DOHH2 (cell line): ENCODE results near the gene HMGN3.
"Not testable (repeated sequence)": the region's sequence is repeated elsewhere in the genome, so short reads cannot be mapped to it uniquely, and the experiment has no call there.

Experiments used
- H3F3A ChIP-seq: fragments of 200-600 bp; sonication (generic), shearing (Covaris generic); 2 replicates; pipeline ENCODE4 v1.6.0; 2016; ENCODE audit warnings: antibody characterized with exemption, mild to moderate bottlenecking; ENCODE audit not compliant: control insufficient read depth, insufficient read depth
- H3K27ac ChIP-seq: fragments of 200-600 bp; sonication (generic); 2 replicates; pipeline ENCODE4 v1.5.1; 2014; ENCODE audit warnings: low read depth, mild to moderate bottlenecking, low read length, moderate library complexity
- H3K27me3 ChIP-seq: fragments of 200-600 bp; sonication (generic); 2 replicates; pipeline ENCODE4 v1.6.1; 2014; ENCODE audit warnings: mild to moderate bottlenecking, low read length, mixed read lengths; ENCODE audit not compliant: control insufficient read depth
- H3K36me3 ChIP-seq: fragments of 200-600 bp; sonication (generic); 2 replicates; pipeline ENCODE4 v1.6.1; 2014; ENCODE audit warnings: mild to moderate bottlenecking, low read length, moderate library complexity, mixed read lengths; ENCODE audit not compliant: control insufficient read depth
- H3K4me1 ChIP-seq: fragments of 200-600 bp; sonication (generic); 2 replicates; pipeline ENCODE4 v1.6.1; 2014; ENCODE audit warnings: mild to moderate bottlenecking, low read length, mixed read lengths; ENCODE audit not compliant: control insufficient read depth
- H3K4me2 ChIP-seq: fragments of 200-600 bp; sonication (generic); 2 replicates; pipeline ENCODE4 v1.6.0; 2014; ENCODE audit warnings: mild to moderate bottlenecking, low read length, moderate library complexity
- H3K4me3 ChIP-seq: fragments of 200-600 bp; sonication (generic); 2 replicates; pipeline ENCODE4 v1.5.1; 2014; ENCODE audit warnings: mild to moderate bottlenecking, low read length, mixed read lengths
- H3K79me2 ChIP-seq: fragments of 200-600 bp; sonication (generic); 2 replicates; pipeline ENCODE4 v1.6.1; 2014; ENCODE audit warnings: mild to moderate bottlenecking, low read length, mixed read lengths; ENCODE audit not compliant: control insufficient read depth
- H3K9me2 ChIP-seq: fragments of 200-600 bp; sonication (generic); replicated peaks from 2 replicates; pipeline ENCODE4 v1.6.1; 2014; ENCODE audit warnings: mild to moderate bottlenecking, low read length, mixed read lengths; ENCODE audit not compliant: control insufficient read depth
- H3K9me3 ChIP-seq: fragments of 200-600 bp; sonication (generic); 2 replicates; pipeline ENCODE4 v1.6.1; 2014; ENCODE audit warnings: antibody characterized with exemption, low read length, mixed read lengths; ENCODE audit not compliant: control insufficient read depth, insufficient read depth
- H4K20me1 ChIP-seq: fragments of 200-600 bp; sonication (generic); 2 replicates; pipeline ENCODE4 v1.6.0; 2014; ENCODE audit warnings: low read depth, mild to moderate bottlenecking, antibody characterized with exemption, low read length, moderate library complexity; ENCODE audit not compliant: control insufficient read depth, insufficient read depth
- CTCF ChIP-seq: fragments of 200-600 bp; sonication (generic); IDR thresholded peaks from one replicate; pipeline ENCODE4 v1.5.1; 2014; ENCODE audit warnings: antibody characterized with exemption, mild to moderate bottlenecking, low read depth, low read length; ENCODE audit not compliant: poor library complexity, severe bottlenecking
- EZH2phosphoT487 ChIP-seq: fragments of 200-600 bp; sonication (generic); IDR thresholded peaks from 2 replicates; pipeline ENCODE4 v1.6.1; 2017; ENCODE audit warnings: borderline replicate concordance, mild to moderate bottlenecking, antibody characterized with exemption, low read length, moderate library complexity, mixed read lengths

HMGN3 gene

GRCh38 chr6:79261666-79262065 is 27.2 kb upstream of the HMGN3 start:
- no peaks in the 10 kb centered on the region for H3K36me3 ChIP-seq
- no peaks in the 10 kb centered on the region for H3K27me3 ChIP-seq
- H3K4me2 ChIP-seq, result no peak overlapping the region
- no peaks in the 10 kb centered on the region for H3K9me2 ChIP-seq
- H4K20me1 ChIP-seq, result no peaks in the 10 kb centered on the region
- H3K9me3 ChIP-seq, result no peaks in the 10 kb centered on the region
- H3K79me2 ChIP-seq, result no peaks in the 10 kb centered on the region
- H3K4me3 ChIP-seq, result no peak overlapping the region
- TF ChIP-seq EZH2phosphoT487 (no peak), CTCF (no peak)
- H3F3A ChIP-seq, result no peaks in the 10 kb centered on the region
- no peaks in the 10 kb centered on the region for H3K4me1 ChIP-seq
- H3K27ac ChIP-seq, result no peak overlapping the region

- H3K4me2 ChIP-seq, result no peak overlapping the region
- no peaks in the 10 kb centered on the region for H3K79me2 ChIP-seq
- H3K36me3 ChIP-seq, result no peaks in the 10 kb centered on the region
- H3K4me1 ChIP-seq, result no peaks in the 10 kb centered on the region
- H3K27me3 ChIP-seq, result no peaks in the 10 kb centered on the region
- no peak for TF ChIP-seq EZH2phosphoT487
- no peak for TF ChIP-seq CTCF
- no peak overlapping the region for H3K4me3 ChIP-seq
- H3F3A ChIP-seq, result no peaks in the 10 kb centered on the region
- H3K9me3 ChIP-seq, result no peaks in the 10 kb centered on the region
- no peaks in the 10 kb centered on the region for H4K20me1 ChIP-seq
- H3K9me2 ChIP-seq, result no peaks in the 10 kb centered on the region
- H3K27ac ChIP-seq, result no peak overlapping the region
Observed at GRCh38 chr6:79260772-79261171, 26.3 kb upstream of the HMGN3 start.

GRCh38 chr6:79257381-79258205 is 23.1 kb upstream of the HMGN3 start:
- H3K9me3 ChIP-seq, result no peaks in the 10 kb centered on the region
- H3F3A ChIP-seq, result no peaks in the 10 kb centered on the region
- no peak overlapping the region for H3K27ac ChIP-seq
- H3K9me2 ChIP-seq, result no peaks in the 10 kb centered on the region
- H3K27me3 ChIP-seq, result no peaks in the 10 kb centered on the region
- TF ChIP-seq EZH2phosphoT487 (no peak), CTCF (no peak)
- no peaks in the 10 kb centered on the region for H3K4me1 ChIP-seq
- H3K4me3 ChIP-seq, result no peak overlapping the region
- H3K36me3 ChIP-seq, result no peaks in the 10 kb centered on the region
- no peak overlapping the region for H3K4me2 ChIP-seq
- no peaks in the 10 kb centered on the region for H3K79me2 ChIP-seq
- no peaks in the 10 kb centered on the region for H4K20me1 ChIP-seq

GRCh38 chr6:79256770-79257169 is 22.3 kb upstream of the HMGN3 start:
- H3K79me2 ChIP-seq, H3K27me3 ChIP-seq, H3K9me3 ChIP-seq, H3K36me3 ChIP-seq, H3K4me1 ChIP-seq, H3K4me3 ChIP-seq, H3K9me2 ChIP-seq, H3K27ac ChIP-seq, H3F3A ChIP-seq, H3K4me2 ChIP-seq, H4K20me1 ChIP-seq: not testable (repeated sequence)

GRCh38 chr6:79255086-79255485 is 20.6 kb upstream of the HMGN3 start:
- not testable (repeated sequence) for H4K20me1 ChIP-seq, H3K27ac ChIP-seq, H3K36me3 ChIP-seq, H3K4me1 ChIP-seq, H3K27me3 ChIP-seq, H3K4me3 ChIP-seq, H3F3A ChIP-seq, H3K4me2 ChIP-seq, H3K9me2 ChIP-seq, H3K79me2 ChIP-seq, H3K9me3 ChIP-seq
